GM21390 (cell line): Measurements from ENCODE around the gene ITPKC.

ENCODE experiments used
- ATAC-seq: cut with Tn5 transposase; IDR thresholded peaks from one replicate; pipeline ENCODE4 v1.9.1; 2021; ENCODE audit not compliant: unreplicated experiment

ITPKC gene

DNA sequence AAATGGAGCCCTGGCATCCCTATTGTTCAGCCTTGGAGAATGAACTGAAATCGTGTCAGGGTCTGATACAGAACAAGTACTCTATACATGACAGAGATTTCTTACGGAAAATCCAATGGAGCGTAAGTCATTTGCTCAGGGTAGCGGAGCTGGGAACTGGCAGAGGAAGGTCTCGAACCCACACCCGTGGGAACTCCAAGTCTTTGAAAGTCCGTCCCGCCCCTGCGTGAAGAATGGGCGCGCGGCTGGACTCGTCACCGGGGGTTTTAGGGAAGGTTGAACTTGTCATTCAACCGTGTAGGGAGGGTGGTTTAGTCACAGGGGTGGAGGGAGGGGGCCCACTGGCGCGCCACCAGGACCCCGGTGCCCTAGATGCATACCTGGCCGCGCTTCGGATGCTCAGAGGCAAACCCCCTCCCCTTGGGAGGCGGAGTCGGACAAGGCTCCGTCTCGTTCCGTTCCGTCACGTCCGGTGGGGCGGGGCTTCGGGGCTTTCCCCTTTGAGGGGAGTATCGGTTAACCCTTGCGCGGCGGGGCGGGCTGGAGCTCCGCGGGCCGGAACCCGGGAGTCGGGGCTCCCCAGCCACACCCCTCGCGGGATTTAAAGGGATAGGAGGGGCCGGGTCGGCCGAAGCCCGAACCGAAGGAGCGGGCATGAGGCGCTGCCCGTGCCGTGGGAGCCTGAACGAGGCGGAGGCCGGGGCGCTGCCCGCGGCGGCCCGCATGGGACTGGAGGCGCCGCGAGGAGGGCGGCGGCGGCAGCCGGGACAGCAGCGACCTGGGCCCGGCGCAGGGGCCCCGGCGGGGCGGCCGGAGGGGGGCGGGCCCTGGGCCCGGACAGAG, at the start of gene ITPKC, which contains the start of gene COQ8B:
Gene ITPKC, plus strand, starts transcription at position 631 of the 843 bp plus-strand sequence. Its CDS starts 24 bp downstream, at position 655.
Gene COQ8B, minus strand, starts transcription at position 405 of the 843 bp plus-strand sequence. CDS start 2,254 bp downstream, outside the sequence.
- ATAC-seq: peak; percentile 66

DNA sequence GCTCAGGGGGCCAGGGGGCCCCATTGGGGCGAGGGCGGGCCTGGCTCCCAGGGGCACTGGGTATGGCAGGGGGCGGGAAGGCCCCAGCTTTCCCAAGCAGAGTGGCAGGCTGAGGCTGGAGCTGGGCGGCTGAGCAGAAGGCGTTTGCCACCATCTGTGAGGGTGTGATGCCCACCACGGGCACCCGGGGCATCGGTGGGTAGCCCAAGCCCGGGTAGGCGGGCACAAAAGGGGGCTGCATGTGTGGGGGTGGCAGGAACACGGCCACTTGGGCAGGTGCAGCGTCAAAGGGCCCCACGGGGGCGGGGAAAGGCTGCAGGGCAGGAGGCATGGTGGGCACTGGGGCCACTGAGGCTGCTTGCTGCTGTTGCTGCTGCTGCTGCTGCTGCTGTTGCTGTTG, 49.3 kb upstream of the ITPKC start:
- ATAC-seq: no peak

DNA sequence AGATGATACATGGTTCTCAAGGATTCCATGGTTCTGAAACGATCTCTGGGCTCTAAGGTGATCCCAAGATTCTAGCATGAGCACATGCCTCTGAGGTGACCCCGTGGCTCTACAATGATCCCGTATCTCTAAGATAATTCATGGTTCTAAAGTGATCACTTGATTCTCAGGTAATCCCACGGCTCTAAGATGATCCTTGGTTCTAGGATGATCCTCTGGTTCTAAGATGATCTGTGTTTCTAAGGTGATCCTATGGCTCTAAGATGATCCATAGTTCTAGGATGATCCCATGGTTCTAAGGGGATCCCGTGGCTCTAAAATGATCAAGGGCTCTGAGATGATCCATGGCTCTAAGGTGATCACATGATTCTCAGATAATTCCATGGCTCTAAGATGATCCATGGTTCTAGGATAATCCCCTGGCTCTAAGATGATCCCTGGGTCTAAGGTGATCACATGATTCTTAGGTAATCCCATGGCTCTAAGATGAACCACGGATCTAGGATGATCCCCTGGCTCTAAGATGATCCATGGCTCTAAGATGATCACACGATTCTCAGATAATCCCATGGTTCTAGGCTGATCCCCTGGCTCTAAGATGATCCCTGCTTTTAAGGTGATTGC, 47.8 kb upstream of the ITPKC start:
- no peak for ATAC-seq

DNA sequence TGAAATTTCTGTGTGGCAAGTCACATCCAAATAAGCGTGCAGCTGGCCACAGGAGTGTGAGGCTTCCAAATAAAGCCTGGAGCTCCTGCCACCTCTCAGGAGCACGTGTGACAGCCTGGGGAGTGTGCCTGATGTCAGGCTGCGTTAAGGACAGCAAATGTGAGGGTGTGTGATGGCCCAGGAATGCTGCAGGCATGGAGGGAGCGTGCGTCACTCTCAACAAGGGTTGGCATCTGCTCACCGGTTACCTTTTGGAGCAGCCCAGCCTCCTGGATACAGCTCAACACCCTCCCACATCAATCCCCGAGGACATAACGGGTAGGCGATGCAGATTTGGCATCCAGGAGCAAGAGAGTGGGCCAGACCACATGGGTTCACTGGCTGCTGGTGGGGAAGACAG, 45.5 kb upstream of the ITPKC start:
- no peak for ATAC-seq

DNA sequence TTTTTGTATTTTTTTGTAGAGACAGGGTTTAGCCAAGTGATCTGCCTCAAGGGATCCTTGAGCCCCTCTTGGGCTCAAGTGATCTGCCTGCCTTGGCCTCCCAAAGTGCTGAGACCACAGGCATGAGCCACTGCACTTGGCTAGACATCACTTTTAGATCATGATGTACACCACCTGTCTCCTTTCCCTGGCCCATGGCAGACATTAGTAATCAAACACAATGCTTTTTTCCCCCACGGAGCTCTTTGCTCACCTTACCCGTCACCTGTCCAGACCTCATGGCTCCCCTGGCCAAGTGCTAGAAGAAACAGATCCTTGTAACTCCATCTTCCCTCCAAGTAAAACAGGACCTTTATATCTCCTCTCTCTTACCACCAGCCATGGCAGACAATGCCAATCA, 44.9 kb upstream of the ITPKC start:
- no peak for ATAC-seq

DNA sequence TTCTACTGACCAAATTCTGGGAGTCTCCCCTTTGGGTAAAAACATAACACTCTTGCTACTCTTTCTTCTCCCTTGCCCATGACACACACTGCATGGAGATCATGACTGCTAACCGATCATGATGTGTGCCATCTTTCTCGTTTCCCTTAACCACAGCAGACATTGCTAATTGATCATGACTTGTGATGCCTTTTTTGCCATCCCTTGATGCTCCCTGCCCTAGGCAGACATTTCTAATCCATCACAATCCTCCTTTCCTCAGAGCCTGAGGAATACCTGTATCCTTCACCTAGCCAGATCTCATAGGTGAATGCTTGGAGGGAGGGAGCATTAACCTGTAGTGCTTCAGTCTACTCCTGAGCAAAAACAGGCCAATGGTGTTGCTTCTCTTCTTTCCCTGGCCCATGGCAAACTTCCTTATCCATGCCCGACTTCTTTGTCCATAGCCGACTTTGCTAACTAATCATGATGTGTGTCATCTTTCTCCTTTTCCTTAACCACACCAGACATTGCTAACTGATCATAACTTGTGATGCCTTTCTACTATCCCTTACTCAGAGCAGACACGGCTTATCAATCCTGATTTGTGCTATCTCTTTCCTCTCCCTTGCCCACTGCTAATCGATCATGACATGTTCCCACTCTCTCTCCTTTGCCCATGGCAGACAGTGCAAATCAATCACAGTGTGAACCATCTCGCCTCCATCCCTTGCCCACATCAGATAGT, 44.2 kb upstream of the ITPKC start:
- ATAC-seq: no peak

DNA sequence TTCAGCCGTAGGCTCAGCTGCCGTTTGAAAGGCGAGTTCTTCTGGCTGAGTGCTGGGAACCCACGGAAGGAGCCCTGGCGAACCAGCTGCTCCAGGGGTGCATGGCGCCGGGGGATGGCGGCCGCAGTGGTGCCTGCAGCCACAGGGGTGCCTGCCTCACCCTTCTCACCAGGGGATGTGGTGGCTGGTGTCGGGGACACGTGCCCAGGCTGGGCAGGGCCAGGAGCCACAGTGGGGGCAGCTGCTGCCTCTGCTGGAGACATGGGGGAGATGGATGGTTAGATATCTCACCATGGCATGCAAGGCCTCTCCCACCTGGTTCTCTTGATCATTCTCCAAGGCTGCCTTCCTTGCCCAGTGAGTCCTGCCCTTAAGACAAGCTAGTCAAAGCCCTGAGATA, 43.5 kb upstream of the ITPKC start:
- ATAC-seq: no peak

DNA sequence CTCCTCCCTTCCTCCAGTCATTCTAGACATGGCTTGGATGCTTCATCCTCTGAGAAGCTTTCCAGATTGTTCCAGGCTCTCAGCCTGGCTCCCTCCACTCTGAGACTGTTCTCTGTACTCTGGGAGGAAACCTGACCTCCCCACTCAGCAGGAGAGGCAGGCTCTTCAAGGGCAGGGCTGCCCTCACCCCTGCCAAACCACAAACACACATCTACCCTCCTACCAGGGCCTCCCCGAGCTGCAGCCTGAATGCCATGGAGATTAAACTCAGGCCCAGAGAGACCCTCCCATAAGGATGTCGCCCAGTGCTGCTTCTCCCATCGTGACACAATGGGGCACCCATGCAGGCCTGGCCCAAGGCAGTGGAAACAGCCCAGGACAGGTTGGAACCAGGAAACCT, 42.6 kb upstream of the ITPKC start:
- no peak for ATAC-seq

DNA sequence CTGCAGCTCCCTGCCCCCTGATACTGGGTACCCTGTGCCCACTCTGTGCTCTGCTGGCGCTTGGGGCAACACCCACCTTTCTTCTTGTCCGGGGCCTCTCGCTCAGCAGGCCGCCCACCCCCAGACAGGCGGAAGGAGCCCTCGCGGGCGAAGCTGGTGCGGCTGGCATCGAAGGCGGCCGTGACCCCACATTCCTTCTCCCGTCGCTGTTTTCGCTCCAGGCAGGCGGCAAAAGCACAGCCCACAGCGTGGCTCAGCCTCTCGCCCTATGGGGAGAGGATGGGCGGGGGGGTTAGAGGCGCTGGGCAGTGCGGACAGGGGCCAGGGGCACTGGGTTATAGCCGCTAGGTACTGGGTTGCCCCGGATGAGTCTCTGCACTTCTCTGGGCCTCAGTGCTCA, 39.8 kb upstream of the ITPKC start:
- ATAC-seq: no peak

DNA sequence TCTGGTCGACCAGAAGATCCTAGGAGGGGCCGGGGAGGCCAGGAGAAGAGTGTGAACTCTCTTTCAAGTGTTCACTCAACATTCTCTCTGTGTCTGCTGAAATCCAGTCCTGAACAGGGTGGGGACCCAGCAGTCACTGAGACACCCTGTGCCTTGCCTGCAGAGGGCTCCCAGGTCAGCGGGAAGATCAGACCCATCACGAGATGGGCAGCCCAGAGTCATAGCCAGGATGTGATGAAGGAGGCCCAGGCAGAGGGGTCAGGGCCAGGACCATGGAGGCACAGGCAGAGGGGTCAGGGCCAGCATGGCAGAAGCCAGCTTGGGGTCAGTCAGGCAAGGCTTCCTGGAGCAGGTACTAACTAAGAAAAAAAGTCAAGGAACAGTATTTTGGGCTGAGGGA, 35.9 kb upstream of the ITPKC start:
- no peak for ATAC-seq

DNA sequence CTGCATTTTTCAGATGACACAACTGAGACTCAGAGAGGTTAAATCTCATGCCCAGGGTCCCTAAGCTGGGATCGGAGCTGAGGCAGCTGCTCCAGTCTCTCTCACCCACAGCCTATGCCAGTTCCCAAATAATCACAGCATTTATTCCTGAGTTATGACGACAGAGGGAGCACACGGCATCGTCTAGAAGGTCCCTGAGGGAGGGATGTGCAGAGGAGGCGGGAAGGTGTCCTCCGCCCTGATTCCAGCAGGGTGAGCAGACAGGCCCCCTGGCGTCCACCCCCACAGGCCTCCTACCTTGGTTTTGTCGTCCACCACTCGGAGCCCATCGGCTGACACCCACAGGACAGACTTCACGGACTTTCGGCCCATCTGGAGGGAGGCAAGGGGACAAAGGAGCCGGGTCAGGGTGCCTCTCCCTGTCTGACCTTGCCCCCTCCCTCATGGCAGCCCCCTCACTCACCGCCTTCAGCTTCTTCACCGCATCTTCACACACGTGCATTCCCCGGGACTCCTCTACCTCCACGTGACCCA, 34.4 kb upstream of the ITPKC start:
- ATAC-seq: no peak

DNA sequence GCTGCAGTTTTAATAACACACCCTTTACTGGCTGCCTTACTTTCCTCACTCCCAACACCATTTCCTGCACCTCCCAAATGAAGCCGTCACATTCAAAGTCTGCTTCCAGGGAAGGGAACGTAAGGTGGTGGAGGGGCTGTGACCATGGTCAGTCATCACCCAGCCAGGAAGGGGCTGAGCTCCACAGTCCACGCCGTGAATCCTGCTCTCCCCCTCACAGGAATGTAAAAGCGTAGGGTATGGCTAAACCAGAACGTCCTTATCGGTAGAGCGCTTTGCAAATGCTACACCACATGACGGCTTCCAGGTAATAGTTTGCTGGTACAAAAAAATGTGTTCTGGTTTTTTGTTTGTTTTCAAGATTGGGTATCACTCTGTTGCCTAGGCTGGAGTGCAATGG, 33.5 kb upstream of the ITPKC start:
- ATAC-seq: no peak

DNA sequence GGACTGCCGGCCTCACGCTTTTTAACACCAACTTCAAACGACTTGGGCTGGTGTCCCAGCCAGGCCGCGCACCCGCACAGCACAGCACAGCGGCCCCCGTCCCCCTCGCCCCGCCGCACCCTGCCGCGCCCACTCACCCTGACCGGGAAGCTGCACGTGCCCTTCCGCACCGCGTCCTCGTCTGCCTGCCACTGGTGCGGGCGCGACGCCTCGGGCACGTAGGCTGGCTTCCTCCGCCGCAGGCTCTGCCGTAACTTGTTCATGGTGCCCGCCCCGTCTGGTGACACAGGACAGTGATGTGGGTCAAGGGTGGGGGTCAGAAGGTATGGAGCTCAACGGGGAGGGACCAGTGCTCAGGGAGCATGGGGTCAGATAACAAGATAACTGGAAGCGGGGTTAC, 32.6 kb upstream of the ITPKC start:
- ATAC-seq: no peak

DNA sequence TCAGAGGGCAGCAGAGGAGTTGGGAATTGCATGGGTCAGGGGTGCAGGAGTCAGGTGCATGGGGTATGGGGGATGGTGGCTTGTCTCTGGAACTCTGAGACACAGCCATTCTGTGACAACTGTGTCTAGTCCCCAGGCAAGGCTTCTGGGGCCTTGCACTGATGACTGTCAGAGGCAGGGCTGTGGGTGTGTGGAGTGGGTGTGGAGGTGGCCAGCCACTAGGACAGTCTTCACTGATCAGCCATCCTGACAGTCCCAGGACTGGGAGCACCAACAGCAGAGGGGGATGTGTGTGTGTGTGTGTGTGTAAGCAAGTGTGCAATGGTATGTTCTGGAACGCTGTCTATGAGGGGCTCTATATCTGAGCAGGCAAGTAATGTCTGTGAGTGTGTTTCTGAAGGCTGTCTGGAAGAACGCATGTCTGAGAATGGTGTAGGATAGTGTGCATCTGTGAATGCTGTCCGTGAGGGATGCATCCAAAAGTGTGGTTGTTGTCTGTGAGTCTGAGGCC, 31.8 kb upstream of the ITPKC start:
- ATAC-seq: no peak

DNA sequence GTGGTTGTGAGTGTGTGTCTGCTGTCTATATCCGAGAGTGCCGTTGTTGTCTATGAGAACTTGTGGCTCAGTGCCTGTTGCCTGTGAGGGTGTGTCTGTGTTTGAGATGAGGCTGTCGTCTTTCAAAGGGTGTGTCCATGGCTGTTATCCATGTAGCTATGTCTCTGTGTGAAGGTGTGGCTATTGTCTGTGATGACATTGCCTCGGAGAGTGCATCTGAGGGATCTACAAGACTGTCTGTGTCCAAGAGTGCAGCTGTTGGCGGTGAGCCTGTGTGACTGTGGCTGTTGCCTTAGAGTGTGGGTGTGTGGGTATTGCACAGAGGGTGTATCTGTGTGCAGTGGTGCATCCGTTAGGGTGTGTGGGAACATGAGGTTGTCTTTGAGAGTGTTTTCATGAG, 31.3 kb upstream of the ITPKC start:
- no peak for ATAC-seq

DNA sequence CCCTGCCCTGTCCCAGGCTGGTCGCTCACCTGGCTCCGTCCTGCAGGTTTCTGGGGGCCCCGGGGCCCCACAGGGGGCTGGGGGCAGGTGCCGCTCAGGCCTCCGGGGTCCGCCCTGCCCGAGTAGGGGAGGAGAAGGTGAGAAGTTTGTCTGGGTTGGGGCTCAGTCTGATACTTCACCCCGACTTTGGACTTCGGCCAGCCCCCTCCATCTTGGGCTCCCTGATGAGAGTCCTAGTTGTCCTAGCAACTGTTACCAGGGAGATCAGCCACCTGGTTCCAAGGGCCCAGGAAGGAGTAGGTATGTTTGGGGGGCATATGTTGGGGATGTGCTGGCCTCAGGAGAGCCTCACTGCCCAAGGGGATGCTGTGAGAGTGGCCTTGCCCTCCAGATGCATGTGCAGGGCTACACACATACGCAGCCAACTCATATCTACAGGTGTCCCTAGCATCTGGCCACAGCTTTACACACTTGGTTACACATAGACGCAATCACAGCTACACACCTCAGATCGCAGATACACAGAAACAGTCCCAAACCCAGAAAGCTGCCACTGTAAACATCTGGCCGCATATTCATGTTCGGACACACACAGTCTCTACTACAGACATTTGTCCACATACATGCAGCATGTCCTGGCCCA, 29.9 kb upstream of the ITPKC start:
- no peak for ATAC-seq

DNA sequence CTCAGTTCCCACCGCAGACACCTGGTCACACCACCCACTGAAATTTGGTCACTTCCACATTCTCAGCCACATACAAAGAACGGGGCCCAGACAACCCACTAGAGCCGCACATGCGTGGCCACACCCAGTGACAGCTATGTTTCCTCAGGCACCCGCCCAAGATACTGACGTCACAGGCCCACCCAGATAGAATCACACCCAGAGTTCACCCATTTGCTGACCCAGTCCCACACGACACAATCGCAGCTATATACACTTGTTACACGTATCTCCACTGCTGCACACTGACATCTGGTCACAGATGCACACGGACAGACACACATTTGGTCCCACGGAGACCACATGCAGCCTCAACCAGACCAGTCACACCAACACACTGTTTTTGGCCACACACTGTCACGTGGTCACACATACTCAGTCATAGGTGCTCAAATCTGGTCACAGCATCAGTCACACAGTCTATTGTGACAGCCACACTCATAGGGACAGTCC, 29.3 kb upstream of the ITPKC start:
- no peak for ATAC-seq

DNA sequence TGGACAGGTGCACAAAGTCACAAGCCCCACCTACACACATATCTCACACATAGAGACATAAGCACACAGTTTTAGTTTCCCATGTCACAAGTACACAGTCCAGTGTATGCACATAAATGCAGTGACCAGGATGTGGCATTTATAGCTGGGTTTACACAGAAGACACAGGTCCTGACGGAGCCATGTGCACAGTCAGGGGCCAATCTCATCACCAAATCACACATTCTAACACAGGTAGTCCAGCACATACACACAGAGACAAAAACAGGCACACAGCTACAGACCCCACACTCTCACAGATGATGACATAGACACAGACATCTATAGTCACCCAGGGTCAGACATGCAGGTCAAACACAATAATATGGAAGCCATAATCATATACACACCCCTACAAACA, 28.6 kb upstream of the ITPKC start:
- ATAC-seq: no peak

DNA sequence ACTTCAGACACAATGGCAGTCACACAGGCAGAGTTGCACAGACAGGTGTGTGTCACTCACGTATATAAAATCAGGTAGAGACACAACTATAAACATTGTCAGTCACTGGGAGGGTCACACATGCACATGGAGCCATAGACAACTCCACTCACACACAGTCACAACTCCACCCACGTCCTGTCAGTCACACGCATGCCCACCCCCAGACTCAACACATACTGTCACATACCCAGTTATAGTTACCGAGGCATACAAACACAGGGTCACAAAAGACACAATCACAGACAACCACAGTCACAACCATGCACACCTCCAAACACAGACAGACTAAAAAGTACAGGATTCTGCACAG, 27.9 kb upstream of the ITPKC start:
- no peak for ATAC-seq

DNA sequence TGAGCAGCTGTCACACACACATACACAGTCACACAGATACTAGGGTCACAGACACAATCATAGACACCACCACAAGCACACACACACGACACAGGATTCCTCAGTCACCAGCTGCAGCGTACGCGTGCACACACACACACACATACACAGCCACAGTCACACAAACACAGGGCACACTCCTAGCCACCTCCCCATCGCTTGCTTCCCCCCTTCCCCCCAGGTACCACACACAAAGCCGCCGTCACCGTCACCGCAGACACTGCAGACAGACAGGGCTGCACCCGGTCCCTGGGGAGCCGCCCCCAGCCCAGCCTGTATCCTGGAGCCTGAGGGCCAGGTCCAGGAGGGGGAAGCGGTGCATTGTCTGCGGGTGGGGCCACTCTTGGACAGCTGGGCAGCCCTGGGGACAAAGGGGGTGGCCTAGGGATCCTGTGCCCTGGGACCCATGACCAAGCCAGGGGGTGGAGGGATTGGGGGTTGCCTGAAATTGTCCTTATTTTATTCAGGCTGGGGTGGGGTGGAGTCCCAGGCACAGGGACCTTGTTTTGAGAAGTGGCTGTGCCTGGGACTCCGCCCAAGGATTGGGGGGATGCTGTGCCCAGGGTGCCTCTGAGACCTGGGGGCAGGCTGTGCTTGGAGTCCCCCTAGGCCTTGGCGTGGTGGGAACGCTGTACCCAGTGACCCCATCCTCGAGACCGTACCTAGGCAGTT, 27.4 kb upstream of the ITPKC start:
- no peak for ATAC-seq
